Putamen (tissue), 1 donor: Measurements from ENCODE around the gene TET3.

ENCODE experiments used
- DNase-seq: peaks from one replicate; pipeline ENCODE4 v3.0.0-alpha.2; 2016; ENCODE audit warnings: low spot score

TET3 gene

DNA sequence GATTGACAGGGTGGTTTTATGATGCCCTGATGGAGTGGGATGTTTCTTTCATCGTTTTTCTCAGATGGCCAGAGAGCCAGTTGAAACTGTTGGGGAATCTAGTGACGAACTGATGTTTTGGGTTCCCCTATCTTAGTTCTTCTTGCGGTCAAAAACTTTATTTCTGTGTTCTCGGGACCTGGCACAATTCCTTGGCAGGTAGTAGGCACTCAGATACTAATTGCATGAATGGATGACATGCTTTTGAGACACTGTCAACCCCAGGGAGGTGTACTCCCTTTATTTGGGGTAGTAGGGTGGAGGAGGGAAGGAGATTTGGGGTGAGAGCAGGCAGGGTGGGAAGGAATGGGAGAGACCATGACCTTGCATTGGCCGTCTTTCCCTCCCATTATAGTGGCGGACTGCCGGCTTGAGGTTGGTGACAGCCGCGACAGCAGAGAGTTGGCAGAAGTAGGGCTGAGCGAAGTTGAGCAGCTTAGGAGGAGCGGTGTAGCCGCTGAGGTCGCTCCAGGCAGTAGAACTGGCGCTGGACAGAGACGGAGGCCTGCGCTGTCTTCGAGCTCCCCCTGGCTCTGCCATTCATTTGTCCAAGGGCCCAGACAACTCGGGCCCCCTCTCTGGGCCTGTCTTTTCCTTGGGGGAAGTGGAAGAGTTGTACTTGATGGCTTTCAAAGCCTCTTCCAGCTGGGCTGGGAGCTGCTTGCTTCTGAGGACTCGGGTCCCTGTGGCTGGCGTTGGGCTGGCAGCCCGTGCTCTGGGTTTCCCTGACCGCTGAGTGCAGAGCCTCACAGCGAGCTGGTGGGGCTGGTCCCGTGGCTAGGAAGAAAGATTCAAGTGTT lies 2.6 kb downstream of the TET3 start:
- DNase-seq = no peak

DNA sequence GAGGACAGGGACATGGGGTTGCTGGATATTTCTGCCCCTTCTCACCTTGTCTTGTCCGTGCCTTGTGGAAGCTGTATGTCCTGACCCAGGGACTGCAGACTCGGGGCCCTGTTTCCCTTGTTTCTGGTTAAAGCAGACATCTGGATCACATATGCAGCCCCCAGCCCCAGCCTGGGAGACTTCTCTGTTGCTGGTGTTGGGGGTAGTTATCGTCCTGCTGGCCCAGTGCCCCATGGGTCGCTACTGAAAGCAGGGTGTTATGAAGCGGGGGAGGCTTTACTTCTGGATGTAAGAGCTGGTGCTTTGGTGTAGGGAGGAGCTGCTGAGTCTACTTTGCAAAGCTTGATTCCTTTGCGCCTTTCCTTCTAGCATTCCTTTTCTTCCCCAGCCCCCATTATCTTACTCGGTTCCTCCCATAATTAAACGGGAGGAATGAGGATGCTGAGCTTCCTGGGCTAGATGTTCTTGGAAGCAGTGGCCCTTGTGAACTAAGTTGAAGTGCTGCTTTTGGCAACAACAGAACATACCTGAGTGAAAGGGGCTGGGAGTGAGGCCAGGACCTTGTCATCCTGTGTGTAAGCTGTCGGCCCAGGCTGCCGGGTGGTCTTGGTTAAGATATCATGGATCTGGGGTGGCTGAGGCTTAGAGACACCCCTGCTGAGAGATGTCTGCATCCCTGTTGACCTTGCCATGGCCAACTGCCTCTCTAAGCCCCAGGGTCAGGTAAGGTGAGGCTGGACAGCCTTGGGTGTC lies 3.4 kb downstream of the TET3 start:
- DNase-seq = no peak

DNA sequence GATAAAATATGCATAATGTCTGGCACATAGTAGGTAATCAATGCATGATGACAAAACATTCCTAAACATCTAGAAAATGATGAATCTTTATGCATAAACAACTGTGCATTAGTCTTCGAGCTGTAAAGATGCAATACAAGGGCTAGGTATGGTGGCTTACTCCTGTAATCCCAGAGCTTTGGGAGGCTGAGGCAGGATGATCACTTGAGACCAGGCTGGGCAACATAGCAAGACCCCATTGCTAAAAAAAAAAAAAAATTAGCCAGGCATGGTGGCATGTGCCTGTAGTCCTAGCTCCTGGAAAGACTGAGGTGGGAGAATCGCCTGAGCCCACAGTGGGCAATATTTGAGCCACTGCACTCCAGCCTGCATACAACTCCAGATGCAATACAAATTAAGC lies 5.3 kb downstream of the TET3 start:
- no peak for DNase-seq

DNA sequence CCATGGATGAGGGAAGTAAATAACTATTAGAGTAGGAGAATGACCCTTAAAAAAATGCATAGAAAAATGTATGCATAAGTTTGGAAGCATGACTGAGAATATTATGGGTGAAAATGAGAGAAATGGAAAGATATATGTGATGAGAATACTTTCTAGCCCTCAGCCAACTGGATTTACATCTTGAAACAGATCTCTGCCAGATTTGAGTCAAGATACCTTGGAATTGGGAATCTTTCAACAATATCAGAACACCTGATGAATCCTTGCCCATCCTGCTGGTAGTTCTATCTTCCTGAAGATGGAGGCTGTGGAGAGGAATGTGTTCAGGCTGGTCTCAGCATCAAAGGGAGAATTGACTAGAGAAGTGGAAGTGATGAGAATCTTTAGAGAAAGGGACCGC lies 5.8 kb downstream of the TET3 start:
- DNase-seq = no peak

DNA sequence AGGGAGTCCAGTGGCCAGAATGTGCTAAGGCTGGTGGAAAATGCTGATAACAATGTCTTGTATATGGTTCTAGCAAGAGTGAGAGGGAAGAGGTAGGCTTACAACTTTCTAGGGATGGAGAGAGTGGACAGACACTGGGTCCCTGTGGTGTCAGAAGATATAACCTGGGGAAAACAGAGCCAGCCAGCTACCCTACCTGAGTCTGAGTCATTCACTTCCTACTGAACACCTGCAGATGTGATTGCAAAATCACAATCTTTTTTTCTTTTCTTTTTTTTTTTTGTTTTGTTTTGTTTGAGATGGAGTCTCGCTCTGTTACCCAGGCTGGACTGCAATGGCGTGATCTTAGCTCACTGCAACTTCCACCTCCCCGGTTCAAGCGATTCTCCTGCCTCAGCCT lies 7.3 kb downstream of the TET3 start:
- no peak for DNase-seq

DNA sequence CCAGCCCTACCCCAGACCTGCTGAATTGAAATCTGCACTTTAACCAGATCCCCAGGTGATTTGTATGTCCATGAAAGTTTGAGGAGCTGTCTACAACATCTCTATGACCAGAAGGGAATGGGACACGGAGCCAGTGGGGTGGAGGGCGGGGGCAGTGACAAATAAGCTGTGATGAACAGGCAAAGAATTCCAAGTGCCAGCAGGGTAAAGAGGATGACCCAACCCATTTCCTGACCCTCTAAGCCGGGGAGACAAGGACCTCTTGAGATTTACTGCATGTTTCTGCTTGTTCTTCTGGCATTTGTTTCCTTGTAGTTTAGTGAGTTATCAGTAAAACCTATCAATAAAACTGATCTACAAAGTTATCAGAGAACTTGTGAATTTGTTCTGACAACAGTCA lies 8.7 kb downstream of the TET3 start:
- no peak for DNase-seq

DNA sequence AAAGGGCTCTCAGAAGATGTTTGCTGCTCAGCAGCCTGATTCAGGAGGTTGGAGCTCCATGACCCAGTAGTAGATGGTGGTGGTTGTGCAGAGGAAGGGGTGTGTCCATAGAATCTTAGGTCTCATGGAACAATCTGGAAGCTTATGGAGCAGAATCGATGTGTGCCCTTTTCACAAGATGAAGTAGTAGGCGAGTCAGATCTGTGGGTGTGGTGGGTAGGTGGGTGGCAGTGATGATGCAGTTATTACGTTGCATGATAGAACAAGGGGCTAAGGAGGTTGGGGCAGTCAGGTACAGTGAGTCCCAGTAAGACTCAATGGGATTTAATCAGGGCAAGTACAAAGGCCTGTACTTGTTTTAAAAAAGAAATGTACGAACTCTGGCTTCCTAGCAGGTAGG lies 9.1 kb downstream of the TET3 start:
- no peak for DNase-seq

DNA sequence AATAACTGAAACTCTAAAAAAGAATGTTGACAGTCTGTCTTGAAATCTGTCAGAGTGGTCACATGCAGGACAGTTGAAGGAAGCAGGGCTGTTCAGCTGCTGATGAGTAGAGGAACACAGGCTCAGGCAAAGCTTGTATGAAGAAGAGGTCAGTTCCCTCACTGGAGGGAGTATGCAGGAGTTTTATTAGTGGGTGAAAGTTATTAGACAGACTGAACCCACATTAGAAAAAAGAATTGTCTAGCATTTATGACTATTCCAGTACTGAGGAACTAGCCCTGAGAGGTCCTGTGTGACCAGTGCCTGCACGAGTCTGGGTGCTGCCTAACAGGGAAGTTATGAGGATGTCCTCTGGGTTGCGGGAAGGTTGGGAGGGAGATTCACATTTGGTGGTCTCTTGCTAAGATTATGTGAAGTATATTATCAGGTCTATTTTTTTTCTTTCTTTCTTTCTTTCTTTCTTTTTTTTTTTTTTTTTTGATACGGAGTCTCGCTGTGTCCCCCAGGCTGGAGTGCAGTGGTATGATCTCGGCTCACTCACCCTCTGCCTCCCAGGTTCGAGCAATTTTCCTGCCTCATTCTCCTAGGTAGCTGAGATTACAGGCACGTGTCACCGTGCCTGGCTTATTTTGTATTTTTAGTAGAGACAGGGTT lies 9.6 kb downstream of the TET3 start:
- no peak for DNase-seq

DNA sequence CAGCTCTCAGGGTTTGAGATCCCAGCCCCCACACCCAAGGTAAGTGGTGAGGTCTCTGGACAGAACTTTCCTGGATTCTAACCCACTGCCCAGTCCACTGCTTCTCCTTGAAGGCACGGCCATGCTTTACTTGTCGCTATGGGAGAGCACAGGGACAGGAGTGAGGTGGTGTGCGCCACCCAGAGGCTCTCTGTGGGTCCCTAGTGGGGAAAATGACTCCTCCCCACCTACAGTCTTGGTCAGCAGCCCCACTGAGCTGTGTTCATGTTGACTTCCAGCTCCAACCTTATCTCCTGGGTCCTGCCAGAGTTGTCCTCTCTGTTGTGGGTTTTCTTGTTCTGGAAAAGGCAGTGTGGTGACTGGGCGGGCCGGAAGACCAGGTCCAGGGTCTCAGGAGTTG lies 11.1 kb downstream of the TET3 start:
- no peak for DNase-seq

DNA sequence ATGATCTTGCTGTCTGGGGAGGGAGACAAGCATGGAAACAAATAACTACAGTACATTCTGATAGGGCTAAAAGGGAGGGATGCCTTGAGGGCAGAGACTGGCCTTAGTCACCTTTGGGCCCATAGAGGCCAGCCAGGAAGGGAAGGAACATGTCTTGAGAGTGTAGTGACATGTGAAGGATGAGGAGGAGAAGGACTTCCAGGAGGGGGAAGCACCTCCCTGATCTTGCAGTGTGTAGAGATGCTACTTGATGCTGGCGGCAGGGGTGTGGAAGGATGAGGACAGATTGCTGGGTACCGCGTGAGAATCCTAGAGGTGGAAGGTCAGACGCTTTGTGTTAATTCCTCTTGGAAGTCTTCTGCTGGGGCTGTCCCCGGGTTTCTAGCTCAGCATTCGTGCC lies 13.1 kb downstream of the TET3 start:
- no peak for DNase-seq

DNA sequence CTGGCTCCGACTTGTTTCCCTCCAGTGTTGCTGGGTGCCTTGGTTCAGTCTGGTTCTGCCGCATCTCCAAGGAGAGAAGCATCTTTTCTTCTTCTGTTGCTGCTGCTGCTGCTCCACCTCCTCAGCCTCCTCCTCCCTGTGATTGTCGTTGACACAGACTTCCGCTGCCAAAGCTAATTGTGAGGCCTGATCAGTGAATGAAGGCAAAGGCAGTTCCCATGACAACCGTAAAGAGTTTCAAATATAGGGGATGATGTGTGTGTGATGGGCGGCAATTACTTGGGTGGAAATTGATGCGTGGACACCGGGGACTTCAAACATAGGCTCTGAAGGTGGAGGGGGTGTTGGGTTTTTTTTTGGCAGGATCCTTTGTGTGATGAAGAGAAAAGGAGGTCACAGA lies 13.7 kb downstream of the TET3 start:
- peak; percentile 88 for DNase-seq

DNA sequence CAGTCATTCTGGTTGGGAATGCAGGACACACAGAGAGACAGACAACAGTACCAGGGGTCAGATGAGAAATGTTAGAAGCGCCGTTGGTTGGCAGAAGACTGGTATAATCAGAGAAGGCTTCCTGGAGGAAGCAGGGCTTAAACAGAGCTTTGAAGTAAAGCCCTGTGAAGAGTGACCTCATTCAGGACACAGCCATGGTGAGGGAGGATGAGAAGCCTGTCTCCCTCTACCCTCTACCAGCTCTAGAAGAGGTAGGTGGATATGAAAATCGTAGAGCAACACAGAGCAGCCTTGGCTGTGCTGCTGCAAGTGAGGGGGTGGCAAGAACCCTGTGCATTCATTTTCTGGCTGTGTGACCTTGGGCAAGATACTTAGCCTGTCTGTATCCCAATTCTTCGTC lies 14.2 kb downstream of the TET3 start:
- DNase-seq = no peak

DNA sequence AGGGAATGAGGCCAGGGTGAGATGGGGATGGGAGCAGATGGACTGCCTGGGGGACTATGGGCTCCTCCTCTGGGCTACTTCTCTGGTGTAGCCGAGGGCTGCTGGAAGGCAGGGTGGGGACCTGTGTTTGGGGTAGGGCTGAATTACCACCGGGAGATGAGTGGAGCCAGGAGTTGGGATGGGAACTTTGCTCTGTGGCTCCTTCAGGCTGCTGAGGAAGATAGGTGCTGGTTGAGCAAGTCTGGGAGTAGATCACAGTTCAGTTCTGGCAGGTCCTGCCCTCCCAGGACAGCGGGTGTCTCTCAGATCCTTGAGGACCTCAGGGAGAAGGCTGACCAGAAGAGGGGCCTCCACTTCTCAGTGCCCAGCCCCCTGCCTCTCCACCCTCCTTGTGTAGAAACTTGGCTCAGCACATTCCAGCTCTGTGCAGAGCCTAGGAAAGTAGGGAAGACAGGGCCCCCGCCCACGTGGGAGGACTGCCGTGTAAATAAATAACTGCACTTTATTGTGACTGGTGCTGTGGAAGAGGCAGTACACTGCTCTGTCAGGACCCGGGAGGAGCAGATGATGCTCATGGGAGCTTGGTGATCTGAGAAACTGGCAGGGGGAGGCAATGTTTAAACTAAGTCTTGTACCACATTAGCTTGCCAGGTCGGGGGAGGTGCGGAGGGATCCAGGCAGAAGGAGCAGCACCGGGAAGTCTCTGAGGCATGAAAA lies 15.3 kb downstream of the TET3 start:
- no peak for DNase-seq

DNA sequence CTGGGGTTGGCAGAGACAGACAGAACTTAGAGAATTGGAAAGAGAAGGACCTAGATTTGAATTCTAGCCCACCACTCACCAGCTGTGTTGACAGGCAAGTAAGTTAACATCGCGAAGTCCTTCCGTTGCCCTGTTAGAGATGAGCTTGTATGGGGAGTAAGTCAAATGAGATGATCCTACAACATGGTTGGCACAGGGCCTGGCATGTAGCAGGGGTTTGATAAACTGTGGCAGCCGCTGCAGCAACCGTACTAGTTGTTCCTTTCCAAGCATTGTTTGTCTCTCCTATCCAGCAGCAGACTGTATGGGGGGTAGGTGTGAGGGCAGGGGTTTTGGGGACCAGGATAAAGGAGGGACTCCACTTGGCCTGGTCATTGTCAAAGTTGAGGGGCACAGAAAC lies 16.0 kb downstream of the TET3 start:
- DNase-seq = no peak

DNA sequence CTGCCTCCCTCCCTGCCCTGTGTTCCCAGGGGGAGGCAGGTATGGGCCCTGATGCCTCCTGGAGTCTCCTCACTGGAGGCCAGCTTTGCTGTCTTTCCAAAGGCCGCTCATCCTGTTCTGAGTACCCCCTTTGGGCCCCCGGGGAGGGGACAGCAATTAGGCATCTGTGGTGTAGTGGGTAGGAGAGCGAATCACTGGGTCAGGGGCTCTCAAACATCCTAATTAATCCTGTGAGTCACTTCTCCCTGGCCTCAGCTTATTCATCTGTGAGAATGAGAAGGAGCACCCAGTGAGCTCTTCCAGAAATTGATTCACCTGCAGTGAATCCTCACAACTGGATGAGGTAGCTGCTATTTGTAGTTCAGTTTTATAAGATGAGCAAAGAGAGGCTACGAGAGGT lies 16.4 kb downstream of the TET3 start:
- no peak for DNase-seq

DNA sequence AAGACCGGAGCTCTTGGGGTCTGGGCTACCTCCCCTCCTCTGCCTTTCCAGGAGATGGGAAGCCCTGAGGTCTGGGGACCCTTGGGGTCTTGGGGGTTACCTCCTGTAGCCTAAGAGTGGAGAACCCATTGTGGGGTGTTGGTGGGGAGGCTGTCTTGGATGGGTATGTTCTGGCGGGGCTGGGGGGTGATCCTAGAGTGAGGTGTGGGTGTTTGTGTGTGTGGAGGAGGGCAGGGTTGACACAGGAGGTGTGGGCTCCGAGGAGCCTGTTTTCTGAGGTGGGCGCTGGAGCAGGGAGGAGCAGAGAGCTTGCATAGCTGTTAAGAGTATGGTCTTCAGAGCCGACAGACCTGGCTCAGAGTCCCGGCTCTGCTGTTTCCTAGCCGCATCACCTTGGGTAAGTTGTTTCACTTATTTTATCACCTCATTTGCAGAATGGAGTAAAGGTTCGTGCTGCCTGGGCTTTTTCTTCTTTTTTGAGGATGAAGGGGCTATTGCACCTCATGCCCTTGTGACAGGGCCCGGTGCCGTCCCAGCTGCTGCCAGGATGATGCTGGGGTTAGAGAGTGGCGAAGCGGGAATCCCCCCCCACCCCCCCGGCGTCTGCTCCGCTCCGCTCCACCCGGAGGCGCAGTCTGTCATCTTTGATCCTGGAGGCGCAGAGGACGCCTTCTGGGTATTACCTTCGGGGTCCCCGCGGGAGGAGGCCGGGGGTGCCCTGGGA lies 17.2 kb downstream of the TET3 start:
- DNase-seq = no peak

DNA sequence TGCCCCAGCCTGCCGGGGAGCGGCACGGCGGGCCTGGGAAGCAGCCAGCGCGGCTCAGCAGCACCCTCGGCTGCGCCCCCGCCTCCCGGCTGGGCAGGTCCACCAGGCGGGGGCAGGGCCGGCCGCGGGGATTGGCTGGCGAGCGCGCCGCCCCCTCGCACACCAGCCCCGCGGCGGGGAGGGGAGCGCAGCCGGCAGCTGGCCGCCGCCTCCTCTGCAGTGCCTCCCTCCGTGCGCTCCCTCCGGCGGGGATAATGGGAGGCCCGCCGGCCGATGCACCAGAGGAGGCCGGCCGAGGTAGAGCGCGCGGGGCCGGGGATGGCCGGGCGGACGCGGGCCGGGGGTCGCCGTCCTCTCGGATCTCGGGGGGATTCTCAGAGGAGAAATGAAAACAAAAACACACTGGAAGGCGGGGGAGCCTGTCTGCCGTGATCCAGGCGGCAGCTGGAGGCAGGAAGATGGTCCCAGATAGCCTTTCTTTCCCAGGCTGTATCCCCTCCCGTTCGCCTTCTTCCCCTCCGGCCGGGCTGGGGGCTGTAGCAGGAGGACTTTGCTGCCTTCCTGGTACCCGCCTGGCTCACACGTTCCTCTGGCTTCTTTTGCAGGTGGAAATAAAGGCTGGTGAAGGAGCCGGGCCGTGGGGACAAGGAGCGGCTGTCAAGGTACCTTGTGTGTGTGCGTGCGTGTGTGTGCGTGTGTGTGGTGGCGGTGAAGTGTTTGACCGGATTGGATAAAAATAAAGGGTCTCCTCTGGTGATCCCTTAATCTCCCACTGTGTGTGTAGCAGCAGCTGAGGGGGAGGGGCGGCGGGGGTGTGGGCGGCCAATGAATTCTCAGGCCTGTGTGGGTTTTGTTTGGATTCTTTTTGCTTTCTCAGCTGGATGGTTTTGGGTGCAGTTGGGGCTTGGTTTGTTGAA lies 18.1 kb downstream of the TET3 start:
- DNase-seq = peak; percentile 92

DNA sequence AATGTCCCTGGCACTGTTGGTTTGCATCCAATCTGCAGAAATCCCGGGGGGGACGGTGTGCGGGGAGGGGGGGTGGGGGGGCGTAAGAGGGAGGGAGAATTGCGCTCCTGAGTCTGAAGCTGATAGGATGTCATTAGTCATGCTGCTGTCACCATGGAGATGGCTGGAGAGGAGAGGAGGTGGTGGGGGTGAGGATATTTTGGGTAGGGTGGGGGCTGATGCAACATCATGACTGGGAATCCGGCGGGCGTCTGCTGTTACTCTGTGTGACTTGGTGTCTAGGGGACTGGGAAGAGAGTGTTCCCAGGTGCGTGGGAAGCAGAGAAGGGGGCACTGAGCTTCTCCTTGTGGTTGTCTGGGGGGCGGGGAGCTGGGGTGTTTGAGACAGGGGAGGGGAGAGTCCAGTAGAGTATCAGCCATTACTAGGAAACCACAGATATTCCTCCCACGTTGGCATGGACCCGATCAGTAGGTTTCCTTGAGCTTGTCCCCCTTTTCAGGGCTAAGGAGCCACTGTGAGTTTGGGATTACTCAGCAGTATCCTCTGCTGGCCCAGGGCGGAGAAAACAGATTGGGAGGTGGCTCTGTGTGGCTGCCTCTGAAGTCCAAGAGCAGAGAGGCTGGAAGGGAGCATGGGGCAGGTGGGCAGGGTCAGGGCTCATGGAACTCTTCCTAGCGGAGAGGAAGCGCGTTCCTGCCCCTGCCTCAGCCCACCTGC lies 18.9 kb downstream of the TET3 start:
- DNase-seq = peak; percentile 83

DNA sequence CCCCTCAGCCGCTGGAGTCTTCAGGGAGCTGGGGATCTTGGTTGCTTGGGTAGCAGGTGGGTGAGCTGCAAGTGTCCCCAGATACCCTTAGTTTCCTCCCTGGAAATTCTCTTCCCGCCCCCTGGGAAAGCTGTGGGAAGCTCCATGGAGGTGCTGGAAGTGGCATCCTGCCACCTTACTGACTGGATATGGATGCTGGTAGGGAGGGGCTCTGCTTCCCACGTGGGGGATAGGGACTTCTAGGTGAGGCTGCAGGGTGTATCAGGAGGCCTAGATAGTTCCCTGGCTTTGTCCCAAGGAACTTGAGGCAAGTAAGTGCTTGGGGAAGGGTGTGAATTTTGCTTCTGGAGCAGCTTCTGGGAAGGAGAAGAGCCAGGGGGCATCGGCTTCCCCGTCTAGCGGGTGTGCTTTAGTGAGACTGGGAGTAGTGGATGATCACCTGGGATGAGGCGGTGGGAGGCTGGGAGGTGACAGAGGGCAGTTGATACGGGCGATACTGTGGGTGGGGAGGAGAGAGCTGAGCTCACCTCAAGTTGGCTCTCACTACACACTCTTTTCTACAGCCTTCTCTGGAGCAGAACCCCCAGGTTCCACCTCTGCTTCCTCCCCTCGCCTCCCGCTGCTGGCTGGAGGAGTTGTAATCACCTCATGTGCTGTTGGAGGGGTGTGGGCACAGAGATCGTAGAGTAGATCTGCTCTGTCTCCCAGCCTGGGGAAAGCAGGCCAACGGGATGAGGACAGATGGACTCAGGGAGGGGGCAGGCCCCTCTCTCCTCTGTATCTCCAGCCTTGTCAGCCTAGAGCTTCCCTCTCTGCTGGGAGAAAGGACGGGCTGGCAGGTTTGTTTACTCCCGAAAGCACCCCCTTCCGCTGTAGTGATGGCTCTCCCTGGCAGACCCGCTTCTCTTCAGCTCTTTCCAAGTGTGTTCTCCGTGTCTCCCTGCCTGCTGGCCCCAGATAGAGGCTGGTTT lies 19.8 kb downstream of the TET3 start:
- DNase-seq = no peak
